K562 (cell line): Measurements from ENCODE around the gene KANK4. TPM values are rescaled to one million over a fixed set of nuclear protein-coding genes. Genes with fewer than 3 reads are reported as not detected.

Experiments
- ATAC-seq: fragments of 200-7000 bp; cut with Tn5 transposase; 3 replicates; pipeline ENCODE4 v1.9.1; 2020; ENCODE audit warnings: moderate library complexity
- BruUV-seq: library from RNA; stranded (reverse); fragments of 400-500 nt; replicated peaks from 2 replicates; lab custom pipeline; 2021; lab: Mats Ljungman, UMichigan
- CTCF ChIA-PET: fragments of 300-600 bp; formaldehyde crosslinking; extraction: SDS; loops from one replicate; lab custom pipeline; 2021; ENCODE audit warnings: low intra/inter-chr PET ratio; lab: Yijun Ruan, JAX
- POLR2A ChIA-PET: fragments of 300-600, 350-650 bp; sonication (Branson Sonifier 250); formaldehyde crosslinking; extraction: SDS; loops from one replicate; lab custom pipeline; 2021; ENCODE audit warnings: antibody characterized with exemption, inconsistent platforms; lab: Yijun Ruan, JAX
- DNase-seq, 4 experiments: peaks; one replicate each; pipeline versions ENCODE4 v3.0.0 to v3.0.0-alpha.2; 2011 to 2018; ENCODE audit warnings: low spot score in 3 of 4, mixed read lengths in 3 of 4; ENCODE audit errors: extremely low read depth in 1 of 4
- FAIRE-seq: peaks from 2 replicates; lab custom pipeline; 2011; peaks lifted over from hg19 to GRCh38; lab: Jason Lieb, UNC
- H2AFZ ChIP-seq: 2 replicates; pipeline ENCODE4 v1.6.0; 2011; ENCODE audit warnings: low read depth, low read length, control low read depth, inconsistent platforms
- H3K27ac ChIP-seq: fragments of 200-600 bp; 3 replicates; pipeline ENCODE4 v1.8.0; 2011; ENCODE audit warnings: low read depth, mild to moderate bottlenecking, control low read depth, inconsistent platforms, low read length, moderate library complexity, mixed read lengths; ENCODE audit errors: extremely low read depth
- H3K27me3 ChIP-seq, 2 experiments: fragments of 300-600 bp in 1 of 2; 2 replicates in 1 of 2; 3 replicates in 1 of 2; pipeline versions ENCODE4 v1.6.0 to v1.8.0; 2011; ENCODE audit warnings: inconsistent platforms in 2 of 2, low read length in 2 of 2, mild to moderate bottlenecking in 1 of 2, mixed read lengths in 1 of 2, moderate library complexity in 1 of 2; ENCODE audit not compliant: control insufficient read depth in 2 of 2, insufficient read depth in 2 of 2
- H3K36me3 ChIP-seq: fragments of 300-600 bp; 3 replicates; pipeline ENCODE4 v1.8.0; 2011; ENCODE audit warnings: mild to moderate bottlenecking, low read length, inconsistent platforms; ENCODE audit not compliant: control insufficient read depth, insufficient read depth
- H3K4me1 ChIP-seq, 2 experiments: fragments of 200-600 bp in 1 of 2; replicated peaks in 1 of 2; 2 replicates in 1 of 2; 3 replicates in 1 of 2; pipeline versions ENCODE4 v1.5.1 to v1.8.0; 2011; ENCODE audit warnings: inconsistent platforms in 2 of 2, low read length in 2 of 2, mild to moderate bottlenecking in 1 of 2, mixed read lengths in 1 of 2, moderate library complexity in 1 of 2; ENCODE audit not compliant: control insufficient read depth in 2 of 2, insufficient read depth in 2 of 2
- H3K4me2 ChIP-seq: 2 replicates; pipeline ENCODE4 v1.6.1; 2011; ENCODE audit warnings: low read length, control low read depth, inconsistent platforms, mixed read lengths; ENCODE audit not compliant: insufficient read depth
- H3K4me3 ChIP-seq: fragments of 200-600 bp; sonication (generic), shearing (Covaris generic); 2 replicates; pipeline ENCODE4 v1.5.1; 2016; ENCODE audit warnings: control low read depth, inconsistent platforms
- H3K79me2 ChIP-seq: fragments of 200-600 bp; 3 replicates; pipeline ENCODE4 v1.8.0; 2011; ENCODE audit warnings: low read length, inconsistent platforms; ENCODE audit not compliant: control insufficient read depth, insufficient read depth
- H3K9ac ChIP-seq, 2 experiments: 2 replicates each; pipeline versions ENCODE4 v1.6.0 to v1.6.1; 2011; ENCODE audit warnings: low read depth in 2 of 2, low read length in 2 of 2, control low read depth in 1 of 2, inconsistent platforms in 1 of 2, mild to moderate bottlenecking in 1 of 2, mixed read lengths in 1 of 2; ENCODE audit not compliant: insufficient read depth in 1 of 2
- H3K9me1 ChIP-seq: one replicate; pipeline ENCODE4 v1.6.0; 2011; ENCODE audit warnings: inconsistent platforms, mild to moderate bottlenecking, low read length, moderate library complexity; ENCODE audit not compliant: control insufficient read depth, insufficient read depth
- H3K9me3 ChIP-seq: replicated peaks from 2 replicates; pipeline ENCODE4 v1.5.1; 2011; ENCODE audit warnings: low read depth, low read length, inconsistent platforms; ENCODE audit not compliant: control insufficient read depth, insufficient read depth
- H4K20me1 ChIP-seq: replicated peaks from 2 replicates; pipeline ENCODE4 v1.6.1; 2011; ENCODE audit warnings: low read length, inconsistent platforms, mixed read lengths; ENCODE audit not compliant: control insufficient read depth, insufficient read depth
- HNRNPL ChIP-seq: fragments of 200-400 bp; formaldehyde crosslinking; IDR thresholded peaks from 2 replicates; pipeline ENCODE4 v1.6.1; 2017; ENCODE audit warnings: low read depth, mild to moderate bottlenecking, low read length
- KDM4B ChIP-seq, 2 experiments: fragments of 450-650 bp in 1 of 2; sonication (generic) in 1 of 2; IDR thresholded peaks; 2 replicates each; pipeline ENCODE4 v1.6.1; 2016 to 2017; ENCODE audit warnings: borderline replicate concordance in 2 of 2, antibody characterized with exemption in 1 of 2, low read depth in 1 of 2, mild to moderate bottlenecking in 1 of 2
- PTRF ChIP-seq: fragments of 450-650 bp; IDR thresholded peaks from 2 replicates; pipeline ENCODE4 v1.6.1; 2016; ENCODE audit warnings: mild to moderate bottlenecking, missing genetic modification characterization, missing compliant biosample characterization
- ZNF274 ChIP-seq: IDR thresholded peaks from 2 replicates; pipeline ENCODE4 v1.6.1; 2011; ENCODE audit warnings: low read depth, mild to moderate bottlenecking, low read length, moderate library complexity, borderline replicate concordance
- whole genome bisulfite sequencing: fragments of 100-300 bp; shearing (Covaris generic); methylation state at CpG from one replicate; pipeline ENCODE4 v1.1.6; 2016; ENCODE audit warnings: low coverage, mixed read lengths; ENCODE audit not compliant: insufficient coverage; ENCODE audit errors: missing lambda C conversion rate; 5-methylcytosine and 5-hydroxymethylcytosine counted together
- in situ Hi-C: fragments of 300-500 bp; cut with MboI; formaldehyde crosslinking; loops from 4 replicates; pipeline ENCODE4 v1.15.0; 2018; ENCODE audit warnings: inconsistent platforms, mixed read lengths
- intact Hi-C: fragments of 100-400 bp; cut with micrococcal nuclease; formaldehyde crosslinking; loops from 2 replicates; pipeline ENCODE4 v1.14.2; 2022
- polyA plus RNA-seq, 8 experiments: library from polyadenylated mRNA; depleted of rRNA in 4 of 8; stranded (reverse) in 5 of 8; unstranded in 3 of 8; fragments of >200 nt; fragmentation: Nextera tagmentation in 2 of 8; fragmentation: Illumina TruSeq in 1 of 8; extraction: Ambion mirVana in 2 of 8; extraction: Trizol in 1 of 8; gene quantifications; 2 replicates each; pipeline versions ENCODE4 v1.2.1 to v1.2.3, GENCODE V29; 2011 to 2014; ENCODE audit warnings: inconsistent platforms in 1 of 8, missing spikeins in 1 of 8
- total RNA-seq, 7 experiments: library from RNA; depleted of rRNA in 6 of 7; stranded (reverse); fragments of >200 nt in 6 of 7; fragmentation: Illumina TruSeq in 2 of 7; extraction: Trizol in 2 of 7; gene quantifications; 2 replicates each; pipeline versions ENCODE4 v1.2.1 to v1.2.3, GENCODE V29; 2011 to 2021; ENCODE audit warnings: low replicate concordance in 1 of 7
- TF ChIP-seq, protein P1 (sequence below): fragments of 150-350 bp; IDR thresholded peaks from 2 replicates; pipeline ENCODE4 v1.6.1; 2014; ENCODE audit warnings: low read depth, mild to moderate bottlenecking, low read length, borderline replicate concordance

KANK4 gene
- total and polyA plus RNA-seq, 9 of the 15 experiments (the other 6 are each of a cell fraction or from before 2014, with no cell fraction given), result not detected

DNA sequence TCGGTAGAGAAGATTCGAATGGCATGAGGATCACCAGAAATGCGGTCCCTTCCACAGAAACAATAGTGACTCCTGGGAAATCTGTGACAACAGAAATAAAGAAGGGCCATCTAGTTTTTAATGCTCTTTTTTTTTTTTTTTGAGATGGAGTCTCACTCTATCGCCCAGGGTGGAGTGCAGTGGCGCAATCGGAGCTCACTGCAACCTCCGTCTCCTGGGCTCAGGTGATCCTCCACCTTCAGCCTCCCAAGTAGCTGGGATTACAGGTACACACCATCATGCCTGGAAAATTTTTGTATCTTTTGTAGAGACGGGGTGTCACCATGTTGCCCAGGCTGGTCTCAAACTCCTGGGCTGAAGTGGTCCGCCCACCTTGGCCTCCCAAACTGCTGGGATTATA lies 80.7 kb downstream of the KANK4 start (continued):
- TF ChIP-seq, protein P1, sequence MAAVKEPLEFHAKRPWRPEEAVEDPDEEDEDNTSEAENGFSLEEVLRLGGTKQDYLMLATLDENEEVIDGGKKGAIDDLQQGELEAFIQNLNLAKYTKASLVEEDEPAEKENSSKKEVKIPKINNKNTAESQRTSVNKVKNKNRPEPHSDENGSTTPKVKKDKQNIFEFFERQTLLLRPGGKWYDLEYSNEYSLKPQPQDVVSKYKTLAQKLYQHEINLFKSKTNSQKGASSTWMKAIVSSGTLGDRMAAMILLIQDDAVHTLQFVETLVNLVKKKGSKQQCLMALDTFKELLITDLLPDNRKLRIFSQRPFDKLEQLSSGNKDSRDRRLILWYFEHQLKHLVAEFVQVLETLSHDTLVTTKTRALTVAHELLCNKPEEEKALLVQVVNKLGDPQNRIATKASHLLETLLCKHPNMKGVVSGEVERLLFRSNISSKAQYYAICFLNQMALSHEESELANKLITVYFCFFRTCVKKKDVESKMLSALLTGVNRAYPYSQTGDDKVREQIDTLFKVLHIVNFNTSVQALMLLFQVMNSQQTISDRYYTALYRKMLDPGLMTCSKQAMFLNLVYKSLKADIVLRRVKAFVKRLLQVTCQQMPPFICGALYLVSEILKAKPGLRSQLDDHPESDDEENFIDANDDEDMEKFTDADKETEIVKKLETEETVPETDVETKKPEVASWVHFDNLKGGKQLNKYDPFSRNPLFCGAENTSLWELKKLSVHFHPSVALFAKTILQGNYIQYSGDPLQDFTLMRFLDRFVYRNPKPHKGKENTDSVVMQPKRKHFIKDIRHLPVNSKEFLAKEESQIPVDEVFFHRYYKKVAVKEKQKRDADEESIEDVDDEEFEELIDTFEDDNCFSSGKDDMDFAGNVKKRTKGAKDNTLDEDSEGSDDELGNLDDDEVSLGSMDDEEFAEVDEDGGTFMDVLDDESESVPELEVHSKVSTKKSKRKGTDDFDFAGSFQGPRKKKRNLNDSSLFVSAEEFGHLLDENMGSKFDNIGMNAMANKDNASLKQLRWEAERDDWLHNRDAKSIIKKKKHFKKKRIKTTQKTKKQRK, result no peak
- no peak for TF ChIP-seq ZNF274
- no peak for TF ChIP-seq PTRF
- no peak for TF ChIP-seq KDM4B (IDR thresholded peaks at IDR 0.05; ENCODE audit: borderline replicate concordance in 2 of 2, low read depth in 1 of 2)

DNA sequence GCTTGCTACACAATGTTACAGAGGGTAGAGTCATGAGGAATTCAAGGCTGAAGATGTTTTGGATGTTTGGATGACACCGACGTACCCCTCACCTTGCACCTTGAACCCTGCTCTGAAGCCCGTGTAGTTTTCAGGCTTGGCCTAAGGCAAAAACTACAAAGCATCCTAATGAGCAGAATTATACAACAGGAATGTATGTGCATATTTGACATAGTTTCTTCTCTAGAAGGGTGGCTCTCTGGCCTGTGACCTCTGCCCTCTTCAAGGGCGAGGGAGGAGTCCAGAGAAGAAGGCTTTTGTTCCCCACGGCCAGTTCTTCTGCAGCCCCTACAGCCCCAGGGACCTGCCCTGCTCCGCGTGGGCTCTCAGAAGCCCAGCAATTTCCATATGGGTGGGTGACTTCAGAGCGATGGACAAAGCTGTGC lies 81.3 kb downstream of the KANK4 start:
- Histone ChIP-seq H3K4me3 (no peak overlapping the region), H4K20me1 (0 out of 2 replicates have a peak, but pooled peaks cover 4% of the 10 kb centered on the region), H3K9ac (no peak overlapping the region), H2AFZ (no peak overlapping the region), H3K27ac (no peak overlapping the region), H3K9me1 (no peaks in the 10 kb centered on the region), H3K4me2 (no peak overlapping the region), H3K27me3 (peaks cover 0 to 23% of the 10 kb centered on the region in 2 experiments; a peak in 2 of 5 replicates), H3K9me3 (no peaks in the 10 kb centered on the region), H3K36me3 (no peaks in the 10 kb centered on the region)
- in situ Hi-C loops, result no loop called here
- DNase-seq (no peak), ATAC-seq (no peak)
- 0% methylated on average over 6 of the region's 8 CpGs for WGBS
- BruUV-seq, result no TSS peak
- CTCF ChIA-PET, result no interaction called here
- TF ChIP-seq HNRNPL, result no peak
- TF ChIP-seq, all 486 proteins: peak for 0
- H3K4me1 ChIP-seq, result no peaks in the 10 kb centered on the region
- intact Hi-C loops, result no loop called here
- no peaks in the 10 kb centered on the region for H3K79me2 ChIP-seq
- no peak for FAIRE-seq
- POLR2A ChIA-PET, result no interaction called here
